ENCODE data around the gene RTN3.

DNA sequence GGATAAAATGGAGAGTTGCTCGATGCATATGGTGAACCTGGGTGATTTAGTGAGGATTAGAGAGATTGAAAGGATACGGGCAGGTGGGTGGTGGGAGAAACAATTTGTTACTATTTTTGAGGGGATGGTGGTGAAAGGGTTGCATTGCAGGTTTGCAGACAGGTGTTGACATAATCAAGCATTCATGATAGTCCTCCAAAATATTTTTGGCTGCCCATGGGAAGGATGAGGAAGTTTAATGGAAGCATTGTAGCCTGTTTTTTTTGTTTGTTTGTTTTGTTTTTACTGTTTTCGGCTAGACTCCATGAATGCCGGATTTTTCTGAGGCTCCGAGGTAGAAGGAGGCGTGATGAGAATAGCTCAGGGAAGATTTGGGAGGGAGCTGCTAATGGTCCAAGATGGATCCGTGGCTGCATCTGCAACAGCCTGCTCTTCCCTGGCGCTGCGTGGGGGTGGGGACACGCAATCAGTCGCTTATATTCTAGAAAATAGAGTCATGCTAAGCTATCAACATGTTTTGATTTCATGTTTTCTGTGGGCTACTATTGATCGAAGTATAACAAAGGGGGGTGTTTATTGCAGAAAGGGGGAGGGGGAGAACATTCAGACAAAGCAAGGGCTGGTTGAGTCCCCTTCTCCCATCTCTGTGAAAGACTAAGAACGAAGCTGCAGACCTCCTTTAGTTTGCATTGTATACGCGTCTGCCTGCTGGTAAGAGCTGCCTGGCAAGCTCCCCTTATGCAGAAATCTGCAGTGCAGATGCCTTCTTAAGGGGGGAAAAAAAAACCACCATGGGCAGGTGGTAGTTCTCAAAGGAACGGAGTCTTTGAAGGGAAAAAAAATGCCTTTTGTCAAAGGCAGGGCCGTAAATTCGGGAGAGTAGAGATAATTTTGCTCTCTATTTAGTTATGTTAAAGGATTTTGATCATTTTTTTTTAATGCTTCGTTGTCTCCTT, 1.0 kb downstream of the RTN3 start:
- TF ChIP-seq CTCF (IDR thresholded peaks at IDR 0.05; ENCODE audit: poor library complexity, severe bottlenecking) (no peak), MXI1 (conservative IDR thresholded peaks at IDR 0.05; ENCODE audit: poor library complexity, severe bottlenecking) (peak; percentile 50), EP300 (conservative IDR thresholded peaks at IDR 0.05; ENCODE audit: poor library complexity, severe bottlenecking) (peak; percentile 18), RAD21 (conservative IDR thresholded peaks at IDR 0.05) (peak; percentile 28), EZH2 (IDR thresholded peaks at IDR 0.05; ENCODE audit: borderline replicate concordance, insufficient read depth, low read length, poor library complexity, severe bottlenecking) (no peak), SMC3 (conservative IDR thresholded peaks at IDR 0.05; ENCODE audit: poor library complexity) (no peak), TAF1 (IDR thresholded peaks at IDR 0.05; ENCODE audit: low read depth) (peak; percentile 73), POLR2AphosphoS5 (IDR thresholded peaks at IDR 0.05) (peak; percentile 60)
- TF ChIP-seq, protein P1, sequence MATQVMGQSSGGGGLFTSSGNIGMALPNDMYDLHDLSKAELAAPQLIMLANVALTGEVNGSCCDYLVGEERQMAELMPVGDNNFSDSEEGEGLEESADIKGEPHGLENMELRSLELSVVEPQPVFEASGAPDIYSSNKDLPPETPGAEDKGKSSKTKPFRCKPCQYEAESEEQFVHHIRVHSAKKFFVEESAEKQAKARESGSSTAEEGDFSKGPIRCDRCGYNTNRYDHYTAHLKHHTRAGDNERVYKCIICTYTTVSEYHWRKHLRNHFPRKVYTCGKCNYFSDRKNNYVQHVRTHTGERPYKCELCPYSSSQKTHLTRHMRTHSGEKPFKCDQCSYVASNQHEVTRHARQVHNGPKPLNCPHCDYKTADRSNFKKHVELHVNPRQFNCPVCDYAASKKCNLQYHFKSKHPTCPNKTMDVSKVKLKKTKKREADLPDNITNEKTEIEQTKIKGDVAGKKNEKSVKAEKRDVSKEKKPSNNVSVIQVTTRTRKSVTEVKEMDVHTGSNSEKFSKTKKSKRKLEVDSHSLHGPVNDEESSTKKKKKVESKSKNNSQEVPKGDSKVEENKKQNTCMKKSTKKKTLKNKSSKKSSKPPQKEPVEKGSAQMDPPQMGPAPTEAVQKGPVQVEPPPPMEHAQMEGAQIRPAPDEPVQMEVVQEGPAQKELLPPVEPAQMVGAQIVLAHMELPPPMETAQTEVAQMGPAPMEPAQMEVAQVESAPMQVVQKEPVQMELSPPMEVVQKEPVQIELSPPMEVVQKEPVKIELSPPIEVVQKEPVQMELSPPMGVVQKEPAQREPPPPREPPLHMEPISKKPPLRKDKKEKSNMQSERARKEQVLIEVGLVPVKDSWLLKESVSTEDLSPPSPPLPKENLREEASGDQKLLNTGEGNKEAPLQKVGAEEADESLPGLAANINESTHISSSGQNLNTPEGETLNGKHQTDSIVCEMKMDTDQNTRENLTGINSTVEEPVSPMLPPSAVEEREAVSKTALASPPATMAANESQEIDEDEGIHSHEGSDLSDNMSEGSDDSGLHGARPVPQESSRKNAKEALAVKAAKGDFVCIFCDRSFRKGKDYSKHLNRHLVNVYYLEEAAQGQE (IDR thresholded peaks at IDR 0.05; ENCODE audit: borderline replicate concordance), result peak; percentile 79

Measured in neural cell (in vitro differentiated cells).